Myometrial cell (primary cell): ENCODE measurements around the gene STEAP1B. TPM values are rescaled to one million over a fixed set of nuclear protein-coding genes. Genes with fewer than 3 reads are reported as not detected.

Experiments used
- total RNA-seq: library from RNA; depleted of rRNA; stranded (reverse); fragments of >200 nt; gene quantifications from 2 replicates; pipeline ENCODE4 v1.2.3, GENCODE V29; 2015

The STEAP1B gene
- total RNA-seq, result 3.2 and 4.4 TPM in 2 replicates

DNA sequence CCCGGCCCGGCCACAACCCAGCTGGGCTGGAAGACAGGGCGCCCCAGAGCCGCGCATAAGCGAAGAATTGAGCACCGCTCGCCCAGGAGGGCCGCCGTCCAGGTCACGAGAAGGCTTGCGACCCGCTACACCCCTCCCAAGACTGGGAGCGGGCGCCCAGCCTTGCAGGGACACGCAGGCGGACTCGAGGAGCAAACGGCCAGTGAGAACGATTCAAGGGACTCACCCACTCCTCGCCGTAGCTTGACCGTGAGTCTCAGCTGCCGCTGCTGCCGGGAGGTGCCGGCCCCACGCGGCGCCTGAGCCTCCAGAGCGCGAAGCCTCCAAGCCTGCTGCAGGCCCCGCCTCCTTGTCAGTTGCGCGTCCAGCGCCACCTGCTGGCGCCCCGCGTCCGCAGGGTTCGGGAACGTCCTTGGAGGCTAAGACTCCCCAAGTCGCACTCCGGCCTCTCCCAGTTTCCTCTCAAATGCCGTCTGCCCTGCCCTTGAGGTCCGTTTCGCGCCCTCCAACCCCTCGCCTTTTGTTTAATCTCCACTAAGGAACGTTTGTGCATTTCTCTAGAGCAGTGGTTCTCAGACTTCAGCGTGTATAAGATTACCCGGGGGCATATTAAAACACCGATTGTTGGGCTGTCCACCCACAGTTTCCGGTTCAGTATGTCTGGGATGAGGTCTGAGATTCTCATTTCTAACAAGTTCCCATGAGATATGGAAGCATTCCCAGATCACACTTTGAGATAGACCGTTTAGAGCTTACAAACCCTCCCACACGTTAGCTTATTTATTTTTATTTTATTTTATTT lies at the start of gene STEAP1B:
STEAP1B (minus strand) TSS at position 301 of the 802 bp plus-strand sequence. CDS start 5,333 bp downstream, outside the sequence.

Other genes starting within 250 kb of the STEAP1B start
- 0.29 TPM in 1 of 2 replicates, not detected in the other for gene RAPGEF5, start 143.0 kb downstream of the STEAP1B start, total RNA-seq
- 0.53 and 9.5 TPM in 2 replicates for gene IL6, start 227.0 kb upstream of the STEAP1B start, total RNA-seq